Fibroblast of lung (primary cell): ENCODE data around the gene MRM3. TPM values are rescaled to one million over a fixed set of nuclear protein-coding genes. Genes with fewer than 3 reads are reported as not detected.

Experiments used
- DNase-seq, 2 donors: peaks; one replicate each; pipeline versions ENCODE4 v3.0.0 to v3.0.0-alpha.2; 2010; ENCODE audit warnings: low read depth in 2 of 2
- H2AFZ ChIP-seq: 2 replicates; pipeline ENCODE4 v1.5.1; 2012; ENCODE audit warnings: low read length, control low read depth, inconsistent platforms
- H3K27ac ChIP-seq: 2 replicates; pipeline ENCODE4 v1.5.1; 2011; ENCODE audit warnings: low read length, control low read depth; ENCODE audit not compliant: insufficient read depth
- H3K27me3 ChIP-seq: 2 replicates; pipeline ENCODE4 v1.5.1; 2011; ENCODE audit warnings: mild to moderate bottlenecking, low read length; ENCODE audit not compliant: control insufficient read depth, insufficient read depth
- H3K36me3 ChIP-seq: 2 replicates; pipeline ENCODE4 v1.5.1; 2011; ENCODE audit warnings: low read length; ENCODE audit not compliant: control insufficient read depth, insufficient read depth
- H3K4me1 ChIP-seq: 2 replicates; pipeline ENCODE4 v1.5.1; 2011; ENCODE audit warnings: low read length; ENCODE audit not compliant: control insufficient read depth, insufficient read depth; ENCODE audit errors: extremely low read depth
- H3K4me2 ChIP-seq: 2 replicates; pipeline ENCODE4 v1.5.1; 2011; ENCODE audit warnings: low read length, control low read depth; ENCODE audit not compliant: insufficient read depth; ENCODE audit errors: extremely low read depth
- H3K4me3 ChIP-seq, 4 experiments: fragments of 200-600 bp in 1 of 4; sonication (generic) in 1 of 4; replicated peaks in 1 of 4; 2 replicates each; pipeline ENCODE4 v1.5.1; 2011 to 2016; ENCODE audit warnings: low read length in 4 of 4, low read depth in 3 of 4, mild to moderate bottlenecking in 3 of 4, control low read depth in 2 of 4, inconsistent platforms in 1 of 4, mixed read lengths in 1 of 4; ENCODE audit not compliant: insufficient read depth in 1 of 4; ENCODE audit errors: control extremely low read depth in 1 of 4
- H3K79me2 ChIP-seq: 2 replicates; pipeline ENCODE4 v1.5.1; 2012; ENCODE audit warnings: mild to moderate bottlenecking, low read length, inconsistent platforms; ENCODE audit not compliant: control insufficient read depth, insufficient read depth
- H3K9ac ChIP-seq: 2 replicates; pipeline ENCODE4 v1.5.1; 2011; ENCODE audit warnings: mild to moderate bottlenecking, low read length, control low read depth; ENCODE audit not compliant: insufficient read depth
- H3K9me3 ChIP-seq: 2 replicates; pipeline ENCODE4 v1.5.1; 2012; ENCODE audit warnings: low read depth, low read length; ENCODE audit not compliant: control insufficient read depth, insufficient read depth
- H4K20me1 ChIP-seq: 2 replicates; pipeline ENCODE4 v1.5.1; 2011; ENCODE audit warnings: low read length; ENCODE audit not compliant: control insufficient read depth, insufficient read depth; ENCODE audit errors: extremely low read depth
- CTCF ChIP-seq, 2 donors: IDR thresholded peaks in 1 of 2; conservative IDR thresholded peaks in 1 of 2; 1 replicate in 1 of 2; 2 replicates in 1 of 2; pipeline ENCODE4 v1.5.1; 2011 to 2012; ENCODE audit warnings: low read length in 2 of 2, control low read depth in 1 of 2, inconsistent platforms in 1 of 2, low read depth in 1 of 2, mild to moderate bottlenecking in 1 of 2
- EZH2 ChIP-seq: IDR thresholded peaks from 2 replicates; pipeline ENCODE4 v1.5.1; 2012; ENCODE audit warnings: low read length, control low read depth, mild to moderate bottlenecking; ENCODE audit errors: missing control alignments
- polyA plus RNA-seq, 2 donors: library from polyadenylated mRNA; depleted of rRNA in 1 of 2; stranded (reverse) in 1 of 2; unstranded in 1 of 2; fragments of >200 nt; gene quantifications; 2 replicates each; pipeline ENCODE4 v1.2.1, GENCODE V29; 2011 to 2012; ENCODE audit warnings: missing spikeins in 1 of 2
- total RNA-seq: library from RNA; depleted of rRNA; stranded (reverse); fragments of >200 nt; gene quantifications from 2 replicates; pipeline ENCODE4 v1.2.1, GENCODE V29; 2014

MRM3 gene
- total and polyA plus RNA-seq, 2 donors (not counting 1 experiment from before 2014, with no cell fraction given), result 10.4 to 21.1 TPM

GRCh38 chr17:794876-795275 lies 12.7 kb downstream of the MRM3 start:
- H3K4me2 ChIP-seq, result peak overlapping the region; percentile 44
- H3K27ac ChIP-seq, result no peak overlapping the region
- H3K4me3 ChIP-seq, result peak overlapping the region in 2 of 4 experiments; percentile 14 to 22
- no peaks in the 10 kb centered on the region for H3K79me2 ChIP-seq
- DNase-seq, result peak; percentile 60 to 82
- H4K20me1 ChIP-seq, result no peaks in the 10 kb centered on the region
- no peak overlapping the region for H3K9ac ChIP-seq
- TF ChIP-seq CTCF (conservative IDR thresholded peaks at IDR 0.05 in 1 of 2, IDR thresholded peaks at IDR 0.05 in 1 of 2; ENCODE audit: low read depth in 1 of 2, low read length in 2 of 2) (peak; percentile 70 to 71), EZH2 (no peak)
- no peaks in the 10 kb centered on the region for H3K27me3 ChIP-seq
- peaks cover 14% of the 10 kb centered on the region for H3K36me3 ChIP-seq
- H3K4me1 ChIP-seq, result peaks cover 3% of the 10 kb centered on the region
- H3K9me3 ChIP-seq, result no peaks in the 10 kb centered on the region
- H2AFZ ChIP-seq, result no peak overlapping the region

DNA sequence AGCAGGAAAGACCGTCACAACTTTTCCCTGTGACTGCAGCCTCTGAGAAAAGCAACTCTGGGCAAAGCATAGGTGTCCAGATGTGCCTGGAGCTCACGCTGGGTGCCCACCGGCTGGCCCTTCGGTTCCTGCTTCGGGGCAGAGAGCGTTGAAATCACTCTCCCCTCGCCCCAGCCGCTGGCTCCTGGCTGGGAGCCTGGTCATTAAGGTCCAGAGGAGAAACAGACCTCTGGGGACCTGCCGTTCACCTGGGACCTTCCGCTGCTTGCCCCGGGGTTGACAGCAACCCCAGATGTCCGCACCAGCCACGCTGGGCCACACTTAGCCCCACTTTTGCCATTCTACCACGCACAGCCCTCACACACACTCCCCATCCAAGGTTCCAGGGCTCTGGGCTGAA lies 13.1 kb downstream of the MRM3 start:
- H3K4me3 ChIP-seq, result peak overlapping the region in 1 of 4 experiments; percentile 22
- TF ChIP-seq CTCF (conservative IDR thresholded peaks at IDR 0.05 in 1 of 2, IDR thresholded peaks at IDR 0.05 in 1 of 2; ENCODE audit: low read depth in 1 of 2, low read length in 2 of 2) (no peak), EZH2 (no peak)

GRCh38 chr17:795721-796120 lies 13.6 kb downstream of the MRM3 start:
- no peaks in the 10 kb centered on the region for H3K79me2 ChIP-seq
- H3K4me1 ChIP-seq, result peaks cover 3% of the 10 kb centered on the region
- H3K27ac ChIP-seq, result no peak overlapping the region
- H3K9ac ChIP-seq, result no peak overlapping the region
- H3K27me3 ChIP-seq, result no peaks in the 10 kb centered on the region
- H3K4me3 ChIP-seq, result no peak overlapping the region
- peaks cover 13% of the 10 kb centered on the region for H3K36me3 ChIP-seq
- H3K4me2 ChIP-seq, result no peak overlapping the region
- no peak for TF ChIP-seq EZH2
- TF ChIP-seq CTCF (conservative IDR thresholded peaks at IDR 0.05 in 1 of 2, IDR thresholded peaks at IDR 0.05 in 1 of 2; ENCODE audit: low read depth in 1 of 2, low read length in 2 of 2), result no peak
- DNase-seq, result no peak
- no peaks in the 10 kb centered on the region for H4K20me1 ChIP-seq
- no peak overlapping the region for H2AFZ ChIP-seq
- no peaks in the 10 kb centered on the region for H3K9me3 ChIP-seq

More for the DNA sequence above, 13.1 kb downstream of the MRM3 start:
- Histone ChIP-seq H3K79me2 (no peaks in the 10 kb centered on the region), H4K20me1 (no peaks in the 10 kb centered on the region), H3K27ac (no peak overlapping the region), H3K4me2 (peak overlapping the region; percentile 44), H3K9me3 (no peaks in the 10 kb centered on the region), H3K36me3 (peaks cover 12% of the 10 kb centered on the region), H3K4me1 (peaks cover 3% of the 10 kb centered on the region), H3K27me3 (no peaks in the 10 kb centered on the region), H3K9ac (no peak overlapping the region), H2AFZ (no peak overlapping the region)
- DNase-seq, result no peak
